IMR-90 (cell line): ENCODE data around the gene CCDC182.

Experiments used
- BHLHE40 ChIP-seq: fragments of 150-350 bp; IDR thresholded peaks from 2 replicates; pipeline ENCODE4 v1.6.1; 2016; ENCODE audit warnings: mild to moderate bottlenecking, low read depth, low read length
- CEBPB ChIP-seq: IDR thresholded peaks from 2 replicates; pipeline ENCODE4 v1.6.1; 2012; ENCODE audit warnings: low read depth, low read length, improper control_type of control experiment
- CHD1 ChIP-seq: IDR thresholded peaks from 2 replicates; pipeline ENCODE4 v1.6.1; 2012; ENCODE audit warnings: low read depth, low read length, improper control_type of control experiment
- MXI1 ChIP-seq: IDR thresholded peaks from 2 replicates; pipeline ENCODE4 v1.6.1; 2012; ENCODE audit warnings: low read depth, mild to moderate bottlenecking, low read length, moderate library complexity, borderline replicate concordance
- NFE2L2 ChIP-seq: fragments of 150-350 bp; IDR thresholded peaks from 2 replicates; pipeline ENCODE4 v1.6.1; 2016; ENCODE audit warnings: low read depth, mild to moderate bottlenecking, low read length
- POLR2A ChIP-seq: IDR thresholded peaks from 2 replicates; pipeline ENCODE4 v1.6.1; 2012; ENCODE audit warnings: mild to moderate bottlenecking, low read depth, low read length
- RAD21 ChIP-seq: IDR thresholded peaks from 2 replicates; pipeline ENCODE4 v1.6.1; 2012; ENCODE audit warnings: low read length, improper control_type of control experiment
- RCOR1 ChIP-seq: IDR thresholded peaks from 2 replicates; pipeline ENCODE4 v1.6.1; 2012; ENCODE audit warnings: mild to moderate bottlenecking, low read length, improper control_type of control experiment; ENCODE audit not compliant: insufficient replicate concordance
- RFX5 ChIP-seq: IDR thresholded peaks from 2 replicates; pipeline ENCODE4 v1.8.0; 2012; ENCODE audit warnings: low read depth, mild to moderate bottlenecking, low read length, moderate library complexity
- SMC3 ChIP-seq: fragments of 150-350 bp; IDR thresholded peaks from 2 replicates; pipeline ENCODE4 v1.6.1; 2016; ENCODE audit warnings: low read depth, mild to moderate bottlenecking, antibody characterized with exemption, low read length, moderate library complexity
- TF ChIP-seq, protein P1 (sequence below): conservative IDR thresholded peaks from 2 replicates; pipeline ENCODE4 v1.5.1; 2012; ENCODE audit warnings: mild to moderate bottlenecking, low read depth, low read length, improper control_type of control experiment
- TF ChIP-seq, protein P2 (sequence below): fragments of 150-350 bp; IDR thresholded peaks from 2 replicates; pipeline ENCODE4 v1.6.1; 2016; ENCODE audit warnings: low read depth, mild to moderate bottlenecking, low read length, moderate library complexity, borderline replicate concordance
- TF ChIP-seq, protein P3 (sequence below): fragments of 150-350 bp; IDR thresholded peaks from 2 replicates; pipeline ENCODE4 v1.6.1; 2017; ENCODE audit warnings: mild to moderate bottlenecking, antibody characterized with exemption, low read length, low read depth

DNA sequence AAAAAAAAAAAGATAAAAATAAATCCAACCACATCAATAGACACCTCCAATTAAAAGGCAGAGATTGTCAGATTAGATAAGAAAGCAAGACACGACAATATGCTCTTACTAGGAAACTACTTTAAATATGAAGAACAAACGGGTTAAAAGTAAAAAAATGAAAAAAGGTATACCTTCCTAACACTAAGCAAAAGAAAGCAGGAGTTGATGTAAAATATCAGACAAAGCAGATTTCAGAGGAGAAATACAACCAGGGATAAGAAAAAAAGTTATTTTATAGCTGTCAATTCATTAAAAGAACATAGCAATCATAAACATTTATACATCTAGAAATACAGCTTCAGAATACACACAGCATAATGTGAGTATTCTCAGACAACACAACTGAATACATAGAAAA is 49.7 kb upstream of the CCDC182 start:
- TF ChIP-seq, protein P1, sequence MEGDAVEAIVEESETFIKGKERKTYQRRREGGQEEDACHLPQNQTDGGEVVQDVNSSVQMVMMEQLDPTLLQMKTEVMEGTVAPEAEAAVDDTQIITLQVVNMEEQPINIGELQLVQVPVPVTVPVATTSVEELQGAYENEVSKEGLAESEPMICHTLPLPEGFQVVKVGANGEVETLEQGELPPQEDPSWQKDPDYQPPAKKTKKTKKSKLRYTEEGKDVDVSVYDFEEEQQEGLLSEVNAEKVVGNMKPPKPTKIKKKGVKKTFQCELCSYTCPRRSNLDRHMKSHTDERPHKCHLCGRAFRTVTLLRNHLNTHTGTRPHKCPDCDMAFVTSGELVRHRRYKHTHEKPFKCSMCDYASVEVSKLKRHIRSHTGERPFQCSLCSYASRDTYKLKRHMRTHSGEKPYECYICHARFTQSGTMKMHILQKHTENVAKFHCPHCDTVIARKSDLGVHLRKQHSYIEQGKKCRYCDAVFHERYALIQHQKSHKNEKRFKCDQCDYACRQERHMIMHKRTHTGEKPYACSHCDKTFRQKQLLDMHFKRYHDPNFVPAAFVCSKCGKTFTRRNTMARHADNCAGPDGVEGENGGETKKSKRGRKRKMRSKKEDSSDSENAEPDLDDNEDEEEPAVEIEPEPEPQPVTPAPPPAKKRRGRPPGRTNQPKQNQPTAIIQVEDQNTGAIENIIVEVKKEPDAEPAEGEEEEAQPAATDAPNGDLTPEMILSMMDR: no peak
- TF ChIP-seq POLR2A (no peak), RAD21 (no peak), CHD1 (no peak), RCOR1 (no peak), CEBPB (no peak), RFX5 (no peak), NFE2L2 (no peak), MXI1 (no peak), BHLHE40 (no peak), SMC3 (no peak)
- TF ChIP-seq, protein P2, sequence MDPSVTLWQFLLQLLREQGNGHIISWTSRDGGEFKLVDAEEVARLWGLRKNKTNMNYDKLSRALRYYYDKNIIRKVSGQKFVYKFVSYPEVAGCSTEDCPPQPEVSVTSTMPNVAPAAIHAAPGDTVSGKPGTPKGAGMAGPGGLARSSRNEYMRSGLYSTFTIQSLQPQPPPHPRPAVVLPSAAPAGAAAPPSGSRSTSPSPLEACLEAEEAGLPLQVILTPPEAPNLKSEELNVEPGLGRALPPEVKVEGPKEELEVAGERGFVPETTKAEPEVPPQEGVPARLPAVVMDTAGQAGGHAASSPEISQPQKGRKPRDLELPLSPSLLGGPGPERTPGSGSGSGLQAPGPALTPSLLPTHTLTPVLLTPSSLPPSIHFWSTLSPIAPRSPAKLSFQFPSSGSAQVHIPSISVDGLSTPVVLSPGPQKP: no peak
- TF ChIP-seq, protein P3, sequence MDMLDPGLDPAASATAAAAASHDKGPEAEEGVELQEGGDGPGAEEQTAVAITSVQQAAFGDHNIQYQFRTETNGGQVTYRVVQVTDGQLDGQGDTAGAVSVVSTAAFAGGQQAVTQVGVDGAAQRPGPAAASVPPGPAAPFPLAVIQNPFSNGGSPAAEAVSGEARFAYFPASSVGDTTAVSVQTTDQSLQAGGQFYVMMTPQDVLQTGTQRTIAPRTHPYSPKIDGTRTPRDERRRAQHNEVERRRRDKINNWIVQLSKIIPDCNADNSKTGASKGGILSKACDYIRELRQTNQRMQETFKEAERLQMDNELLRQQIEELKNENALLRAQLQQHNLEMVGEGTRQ: no peak
